Activated gamma-delta T cell treated with anti-CD3 and anti-CD28 coated beads, Interleukin-2, amount 50 U/mL, for 16 hours (primary cell): ENCODE results near the gene HLA-DRB1.
"Not testable (repeated sequence)": the region's sequence is repeated elsewhere in the genome, so short reads cannot be mapped to it uniquely, and the experiment has no call there.

ENCODE experiments used
- DNase-seq: peaks from one replicate; pipeline ENCODE4 v3.0.0-alpha.2; 2020; ENCODE audit warnings: low read depth

Gene HLA-DRB1

DNA sequence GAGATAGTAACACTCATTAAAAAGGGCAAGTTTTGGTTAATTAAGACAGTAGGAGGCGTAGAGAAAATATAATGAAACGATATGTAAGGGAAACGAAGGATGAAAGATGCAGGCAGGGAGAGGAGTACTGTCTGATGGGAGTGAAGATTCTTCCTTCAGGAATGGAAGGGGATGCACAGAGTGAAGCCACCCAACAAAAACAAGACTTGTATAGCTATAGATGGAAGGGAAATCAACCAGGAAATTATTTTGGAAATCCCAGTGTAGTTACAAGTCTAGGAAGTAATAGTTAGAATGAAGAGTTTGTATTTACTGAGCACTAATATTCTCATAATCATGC, 19.7 kb upstream of the HLA-DRB1 start:
- DNase-seq: no peak

DNA sequence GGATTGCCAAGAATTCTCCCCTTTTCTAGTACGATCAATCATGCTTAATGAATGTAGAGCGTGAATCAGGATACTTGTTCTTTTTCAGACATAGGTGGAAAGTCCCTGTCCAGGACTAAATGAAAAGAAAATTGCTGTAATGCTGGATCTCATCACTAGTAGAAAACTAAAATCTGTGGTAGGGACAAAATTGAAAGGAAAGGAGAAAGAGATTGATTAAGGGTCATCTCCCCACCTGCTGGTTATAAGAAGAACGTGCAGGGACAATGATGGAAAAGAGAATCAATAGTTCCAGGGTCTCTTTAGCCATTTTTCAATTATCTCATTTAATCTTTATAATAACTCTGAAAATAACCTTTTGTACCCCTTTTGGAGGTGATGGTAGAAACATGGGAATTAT, 18.7 kb upstream of the HLA-DRB1 start:
- DNase-seq: no peak

DNA sequence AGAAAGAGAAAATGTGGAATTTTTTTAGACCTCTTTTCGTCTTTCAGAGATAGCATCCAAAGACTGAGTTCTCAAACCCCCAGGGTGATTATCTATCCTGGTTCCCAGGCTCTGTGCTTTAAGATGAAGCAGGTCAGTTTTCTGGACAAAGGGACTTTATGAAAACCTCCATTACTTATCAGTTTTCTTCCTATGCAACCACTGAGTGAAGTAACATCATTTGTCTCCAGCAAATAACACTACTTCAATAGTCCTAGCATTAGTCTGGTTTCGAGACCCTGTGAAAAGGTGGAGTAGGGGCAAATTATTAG, 18.3 kb upstream of the HLA-DRB1 start:
- no peak for DNase-seq

DNA sequence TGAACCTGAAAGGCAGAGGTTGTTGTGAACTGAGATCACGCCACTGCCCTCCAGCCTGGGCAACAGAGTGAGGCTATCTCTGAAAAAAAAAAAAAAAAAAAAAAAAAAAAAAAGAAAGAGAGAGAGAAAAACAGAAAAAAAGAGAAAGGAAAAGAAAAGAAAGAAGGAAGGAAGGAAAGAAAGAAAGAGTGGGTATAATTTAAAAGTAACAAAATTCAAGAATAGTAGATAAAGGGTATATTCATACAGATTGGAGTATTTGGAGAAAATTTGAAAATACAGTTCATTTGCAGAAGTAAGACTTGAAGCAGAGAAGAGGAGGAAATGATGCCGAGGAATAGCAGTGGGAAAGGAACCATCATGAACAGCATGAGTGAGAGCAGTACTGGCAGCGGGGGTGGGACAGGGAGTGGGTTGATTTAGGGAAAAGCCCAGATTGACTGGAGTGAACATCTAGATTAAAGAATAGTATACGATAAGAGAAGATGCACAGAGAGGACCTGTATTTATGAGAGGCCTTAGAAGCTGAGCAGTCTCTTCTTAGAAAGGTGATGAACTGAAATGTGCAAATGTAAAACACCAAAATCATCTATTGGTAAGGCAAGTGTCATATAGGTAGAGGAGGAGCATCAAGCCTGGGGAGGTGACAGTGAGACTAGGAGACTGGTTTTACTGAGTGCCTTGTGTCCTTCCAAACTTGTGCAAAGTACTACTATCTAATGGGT, 17.8 kb upstream of the HLA-DRB1 start:
- no peak for DNase-seq

DNA sequence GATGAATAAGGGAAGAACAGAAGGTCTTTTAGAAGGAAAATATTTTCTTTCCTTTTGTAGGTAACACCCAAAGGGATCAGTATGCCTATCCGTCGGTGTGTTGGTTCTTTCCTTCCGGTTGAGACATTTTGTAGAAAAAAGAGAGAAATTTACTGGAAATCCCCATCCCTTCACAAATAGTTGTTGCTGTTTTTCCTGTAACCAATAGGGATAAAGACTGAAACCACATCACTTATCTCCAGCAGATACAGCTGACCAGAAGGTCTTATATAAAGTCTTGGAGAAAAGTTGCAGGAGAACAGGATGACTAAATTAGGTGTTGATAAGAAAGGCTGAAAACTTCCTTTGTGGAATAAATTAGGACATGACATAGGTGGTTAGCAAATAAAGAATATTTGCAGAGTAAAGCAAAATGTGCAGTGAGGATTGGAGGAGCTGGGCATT, 14.8 kb upstream of the HLA-DRB1 start:
- DNase-seq: no peak

DNA sequence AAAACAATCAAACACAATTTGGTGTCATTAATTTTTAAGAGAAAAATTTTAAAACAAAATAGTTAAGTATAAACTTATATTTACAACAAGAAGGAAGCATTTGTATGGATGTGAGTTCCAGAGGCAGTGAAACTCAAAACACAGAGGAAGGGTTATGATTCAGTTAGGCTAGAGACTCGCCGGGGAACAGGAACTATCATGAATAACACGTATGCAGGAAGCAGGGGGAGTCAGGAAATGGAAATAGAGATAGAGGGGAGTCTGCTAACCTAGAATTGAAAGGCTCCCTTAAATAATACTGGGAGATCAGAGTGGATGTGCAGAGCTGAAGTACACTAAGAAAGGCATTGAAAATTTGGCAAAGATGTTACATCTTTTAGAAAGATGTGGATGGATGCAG, 14.2 kb upstream of the HLA-DRB1 start:
- DNase-seq: no peak

DNA sequence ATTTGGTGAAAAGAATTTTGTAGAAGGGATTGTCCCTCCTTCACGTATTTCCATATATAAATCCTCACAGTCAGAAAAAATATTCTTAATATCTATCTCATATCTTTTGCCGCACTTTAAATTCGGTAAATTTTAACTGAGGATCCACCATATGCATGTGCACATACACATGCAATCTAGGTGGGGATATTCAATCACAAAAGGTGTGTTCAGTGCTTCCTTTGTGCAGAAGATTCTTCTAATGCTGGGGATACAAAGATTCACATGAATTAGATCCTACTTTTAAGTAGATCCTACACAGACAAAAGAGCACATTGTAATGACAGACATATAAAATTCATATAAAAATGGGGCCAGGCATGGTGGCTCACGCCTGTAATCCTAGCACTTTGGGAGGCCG, 13.6 kb upstream of the HLA-DRB1 start:
- no peak for DNase-seq

DNA sequence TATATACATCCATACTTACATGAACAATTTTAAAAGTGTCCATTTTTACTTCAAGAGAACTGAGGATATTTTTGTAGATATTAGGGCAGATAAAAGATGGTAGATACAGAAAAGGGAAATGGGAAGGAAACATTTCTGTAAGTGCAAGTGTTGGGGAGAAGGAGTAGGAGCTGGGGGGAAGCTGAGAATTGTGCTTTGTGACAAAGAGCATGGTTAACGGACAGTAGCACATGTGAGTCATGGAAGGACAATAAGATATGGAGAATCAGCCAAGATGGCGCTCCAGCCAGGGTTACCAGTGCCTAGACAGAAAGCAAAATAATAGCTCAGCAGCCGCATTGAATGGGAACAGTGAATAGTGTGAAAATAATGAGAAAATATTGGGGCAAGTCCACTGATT, 12.7 kb upstream of the HLA-DRB1 start:
- DNase-seq: no peak

DNA sequence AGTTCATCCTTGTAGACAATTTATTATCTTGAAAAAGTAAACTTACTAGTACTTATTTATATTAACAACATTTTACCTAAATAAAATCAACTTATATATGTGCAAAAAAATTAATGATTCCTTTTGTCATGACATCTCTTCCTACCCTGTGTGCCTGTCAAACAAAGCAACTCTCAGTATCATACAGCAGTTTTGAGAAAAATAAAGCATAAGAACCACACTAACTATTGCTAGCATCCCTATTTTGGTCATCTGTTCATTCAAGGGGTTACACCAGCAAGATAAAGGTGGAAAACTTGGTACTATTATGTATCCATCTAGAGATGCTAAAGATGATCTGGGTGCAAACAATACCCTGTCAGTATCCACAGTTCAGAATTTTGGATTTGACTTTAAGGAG, 7.4 kb upstream of the HLA-DRB1 start:
- no peak for DNase-seq

DNA sequence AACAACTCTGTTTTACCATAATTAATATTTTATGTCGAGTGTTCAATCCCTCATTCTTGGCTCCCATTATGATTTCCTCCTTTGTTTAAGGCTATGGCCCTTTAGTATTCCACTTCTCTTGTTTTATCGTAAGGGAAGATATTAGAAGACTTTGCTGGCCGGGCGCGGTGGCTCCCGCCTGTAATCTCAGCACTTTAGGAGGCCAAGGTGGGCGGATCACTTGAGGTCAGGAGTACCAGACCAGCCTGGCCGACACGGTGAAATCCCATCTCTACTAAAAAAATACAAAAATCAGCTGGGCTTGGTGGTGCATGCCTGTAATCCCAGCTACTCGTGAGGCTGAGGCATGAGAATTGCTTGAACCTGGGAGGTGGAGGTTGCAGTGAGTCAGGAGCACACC, 1.1 kb upstream of the HLA-DRB1 start:
- not testable (repeated sequence) for DNase-seq

DNA sequence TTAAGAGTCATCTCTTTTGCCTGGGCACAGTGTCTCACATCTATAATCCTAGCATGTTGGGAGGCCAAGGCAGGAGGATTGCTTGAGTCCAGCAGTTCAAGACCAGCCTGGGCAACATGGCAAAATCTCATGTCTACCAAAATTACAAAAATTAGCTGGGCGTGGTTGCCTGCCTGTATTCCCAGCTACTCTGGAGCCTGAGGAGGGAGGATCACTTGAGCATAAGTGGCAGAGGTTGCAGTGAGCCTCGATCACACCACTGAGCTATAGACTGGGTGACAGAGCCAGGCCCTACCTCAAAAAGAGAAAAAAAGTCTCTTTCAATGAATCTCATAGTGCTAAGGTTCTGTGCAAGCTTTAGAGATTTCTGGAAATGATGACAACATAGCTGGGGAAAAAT, 1.5 kb downstream of the HLA-DRB1 start:
- no peak for DNase-seq

DNA sequence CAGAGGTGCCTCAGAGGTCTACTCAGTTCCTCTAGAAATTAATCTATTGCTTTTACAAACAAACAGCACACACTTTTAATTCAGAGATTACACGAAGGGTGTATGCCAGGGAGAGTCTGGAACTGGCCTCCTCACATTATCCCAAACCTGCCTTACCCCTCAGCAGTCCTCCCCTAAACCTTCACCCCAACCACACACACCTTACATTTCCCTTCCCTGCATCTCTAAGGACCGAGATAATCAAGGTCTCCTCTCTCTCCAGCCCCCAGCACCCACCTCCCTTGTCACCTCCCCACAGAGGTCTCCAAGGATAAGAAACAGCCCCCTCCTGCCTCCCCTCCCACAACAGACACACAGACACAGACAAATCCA, 6.1 kb downstream of the HLA-DRB1 start:
- no peak for DNase-seq

DNA sequence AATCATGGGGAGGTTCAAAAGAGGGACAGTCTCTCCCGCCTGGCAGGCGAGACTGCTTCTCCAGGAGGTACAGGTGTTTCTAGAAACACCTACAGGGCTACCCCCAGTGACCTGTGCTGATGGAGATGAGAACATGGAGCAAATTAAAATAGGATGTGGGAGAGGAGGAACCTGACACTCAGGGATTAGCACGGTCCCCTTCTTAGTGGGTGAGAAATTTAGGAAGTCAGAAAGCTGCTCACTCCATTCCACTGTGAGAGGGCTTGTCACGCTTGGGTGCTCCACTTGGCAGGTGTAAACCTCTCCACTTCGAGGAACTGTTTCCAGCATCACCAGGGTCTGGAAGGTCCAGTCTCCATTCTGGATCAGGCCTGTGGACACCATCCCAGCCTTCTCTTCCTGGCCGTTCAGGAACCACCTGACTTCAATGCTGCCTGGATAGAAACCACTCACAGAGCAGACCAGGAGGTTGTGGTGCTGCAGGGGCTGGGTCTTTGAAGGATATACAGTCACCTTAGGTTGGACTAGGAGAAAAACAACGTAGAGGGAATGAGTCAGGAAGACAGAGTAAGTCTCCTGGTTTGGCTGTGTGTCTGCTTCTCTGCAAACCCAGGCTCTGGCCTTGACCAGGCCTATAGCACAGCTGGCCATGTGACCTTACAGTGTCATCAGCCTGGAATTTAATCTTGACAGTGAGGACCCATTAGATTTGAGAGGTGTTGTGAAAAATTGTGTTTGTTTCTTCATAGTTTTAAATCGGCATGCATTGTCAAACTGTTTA, 8.1 kb downstream of the HLA-DRB1 start:
- DNase-seq: no peak

DNA sequence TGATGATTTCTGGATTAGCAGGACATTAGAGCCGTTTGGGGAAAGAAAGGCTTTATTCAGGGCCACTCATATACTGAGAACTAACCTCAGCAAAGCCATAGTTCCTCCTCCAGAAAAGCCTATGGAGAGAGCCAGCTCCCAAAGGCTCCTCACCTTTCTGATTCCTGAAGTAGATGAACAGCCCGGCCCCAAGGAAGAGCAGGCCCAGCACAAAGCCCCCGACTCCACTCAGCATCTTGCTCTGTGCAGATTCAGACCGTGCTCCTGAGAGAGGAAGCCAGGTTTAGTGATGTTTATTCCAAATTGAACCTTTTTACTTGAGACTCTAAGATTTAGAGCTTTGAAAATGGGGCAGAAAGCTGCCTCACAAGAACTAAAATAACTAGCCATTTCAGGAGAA, 9.1 kb downstream of the HLA-DRB1 start:
- no peak for DNase-seq

DNA sequence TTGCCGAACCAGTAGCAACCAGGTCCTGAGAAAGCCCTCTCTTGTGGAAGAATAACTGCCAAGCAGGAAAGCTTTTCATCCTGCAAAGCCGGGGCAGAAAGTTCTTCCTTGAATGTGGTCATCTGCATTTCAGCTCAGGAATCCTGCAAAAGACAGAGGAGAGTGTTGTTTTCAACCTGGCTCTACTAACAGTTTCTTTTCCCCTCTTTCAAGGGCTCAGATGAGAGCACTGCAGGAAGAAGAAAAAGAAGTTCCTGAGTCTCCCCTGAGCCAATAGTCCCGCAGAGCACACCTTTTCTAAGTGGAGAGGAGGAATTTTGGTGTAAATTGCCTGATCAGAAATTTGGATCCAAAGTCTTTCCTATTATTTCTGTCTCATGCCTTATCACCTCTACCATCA, 10.7 kb downstream of the HLA-DRB1 start:
- DNase-seq: no peak

DNA sequence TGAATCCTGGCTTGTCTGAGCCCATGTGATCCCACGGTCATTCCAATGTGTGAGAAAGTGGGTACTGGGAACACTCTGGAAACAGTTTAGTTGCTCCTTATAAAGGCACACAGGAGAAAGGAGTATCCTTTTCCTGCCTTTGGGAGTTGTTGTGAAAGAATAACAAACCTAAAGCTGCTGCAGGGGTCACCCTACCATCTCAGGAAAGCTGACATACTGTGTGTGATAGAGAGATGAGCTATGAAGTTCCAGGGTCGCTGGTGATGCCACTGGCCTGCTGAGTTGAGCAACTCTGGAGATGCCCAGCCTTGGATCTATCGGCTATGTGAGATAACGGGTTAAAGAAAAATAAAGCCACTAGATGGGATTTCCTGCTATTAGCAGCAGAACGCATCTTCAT, 12.2 kb downstream of the HLA-DRB1 start:
- not testable (repeated sequence) for DNase-seq

DNA sequence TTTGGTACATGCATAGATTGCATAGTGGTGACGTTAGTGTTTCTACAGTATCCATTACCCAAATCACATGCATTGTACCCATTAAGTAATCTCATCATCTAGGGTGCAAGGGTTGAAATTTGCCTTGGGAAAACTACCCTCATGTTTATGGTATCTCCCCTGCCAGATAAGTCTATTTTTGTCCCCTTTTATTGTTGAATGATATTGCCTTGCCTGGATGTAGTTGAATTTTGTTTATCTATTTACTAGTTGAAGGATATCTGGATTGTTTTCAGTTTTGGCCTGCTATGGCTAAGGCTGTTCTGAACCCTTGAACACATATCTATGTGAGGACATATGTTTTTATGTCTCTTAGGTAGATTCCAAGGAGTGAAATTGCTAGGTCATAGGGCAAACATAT, 13.4 kb downstream of the HLA-DRB1 start:
- no peak for DNase-seq

DNA sequence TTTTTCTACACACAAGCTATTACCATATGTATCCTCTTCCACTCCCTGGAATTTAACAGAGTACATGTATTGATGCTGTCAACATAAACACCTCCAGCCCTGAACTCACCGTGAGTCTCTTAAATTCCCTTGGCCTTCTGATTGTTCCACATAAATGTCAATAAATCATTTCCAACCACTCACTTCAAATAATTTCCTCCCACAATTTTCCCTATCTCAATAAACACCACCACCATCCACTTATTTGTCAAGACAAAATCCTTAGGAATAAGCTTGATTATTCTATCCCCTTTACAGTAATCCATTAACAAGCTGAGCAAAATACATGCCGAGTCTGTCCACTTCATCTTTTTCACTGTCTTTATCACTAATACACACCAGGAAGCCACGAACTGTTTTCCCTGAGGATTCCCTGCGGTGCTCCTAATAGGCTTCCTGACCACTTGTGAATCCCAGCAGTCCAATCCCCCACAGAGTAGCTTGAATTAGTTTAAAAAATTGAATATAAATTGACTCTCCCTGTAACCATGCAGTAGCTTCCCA, 19.2 kb downstream of the HLA-DRB1 start:
- no peak for DNase-seq

DNA sequence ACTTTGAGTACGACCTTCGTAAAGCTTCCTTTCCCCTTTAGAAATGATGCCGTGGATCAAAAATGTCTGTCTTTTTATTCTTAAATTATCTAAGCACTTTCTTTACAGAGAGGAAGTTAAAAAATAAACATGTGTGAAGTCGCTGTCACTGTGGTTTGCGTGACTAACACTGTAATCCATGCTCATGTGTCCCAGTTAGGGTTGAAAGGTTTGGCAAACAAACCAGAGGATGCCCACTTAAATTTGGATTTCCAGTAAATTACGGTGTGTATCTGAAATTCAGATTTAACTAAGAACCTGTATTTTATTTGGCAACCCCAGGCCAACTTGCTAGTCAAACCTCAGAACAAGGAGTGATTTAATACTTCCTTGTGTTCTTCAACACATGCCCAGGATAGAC, 21.1 kb downstream of the HLA-DRB1 start:
- no peak for DNase-seq

DNA sequence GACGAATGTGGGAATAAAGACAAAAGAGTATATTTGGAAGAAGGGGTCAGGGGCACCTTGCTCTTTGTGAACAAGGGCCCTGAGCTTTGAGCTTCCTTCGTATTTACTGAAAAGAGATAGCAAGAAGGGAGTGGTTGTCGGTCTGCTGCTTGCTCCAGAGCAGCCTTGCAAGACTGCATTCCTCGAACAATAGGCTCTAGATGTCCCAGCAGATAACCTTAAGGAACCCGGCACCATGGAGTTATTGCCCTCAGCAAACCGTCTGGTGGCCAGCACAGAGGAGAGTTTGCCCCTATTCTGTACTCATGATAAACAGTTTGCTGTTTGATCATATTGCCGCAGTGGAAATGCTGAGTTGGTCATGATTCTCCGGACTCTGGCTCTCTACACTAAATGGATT, 22.7 kb downstream of the HLA-DRB1 start:
- no peak for DNase-seq

DNA sequence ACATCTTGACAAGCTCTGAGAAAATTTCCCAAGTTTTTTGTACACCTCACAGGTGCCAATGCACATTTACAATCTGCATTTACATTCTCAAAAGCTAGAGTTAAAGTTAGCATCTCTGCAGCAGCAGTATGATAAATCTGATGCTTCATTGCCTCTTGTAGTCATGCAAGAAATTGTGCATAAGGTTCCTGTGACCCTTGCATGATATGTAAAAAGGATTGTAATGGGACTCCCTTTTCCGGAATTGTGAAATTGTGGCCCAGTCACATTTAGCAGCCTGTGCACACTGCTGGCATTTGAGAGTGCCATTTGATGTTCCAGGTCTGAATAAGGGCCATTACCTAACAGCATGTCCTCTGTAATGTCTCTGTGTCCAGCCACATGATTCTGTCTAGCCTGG, 24.1 kb downstream of the HLA-DRB1 start:
- no peak for DNase-seq

DNA sequence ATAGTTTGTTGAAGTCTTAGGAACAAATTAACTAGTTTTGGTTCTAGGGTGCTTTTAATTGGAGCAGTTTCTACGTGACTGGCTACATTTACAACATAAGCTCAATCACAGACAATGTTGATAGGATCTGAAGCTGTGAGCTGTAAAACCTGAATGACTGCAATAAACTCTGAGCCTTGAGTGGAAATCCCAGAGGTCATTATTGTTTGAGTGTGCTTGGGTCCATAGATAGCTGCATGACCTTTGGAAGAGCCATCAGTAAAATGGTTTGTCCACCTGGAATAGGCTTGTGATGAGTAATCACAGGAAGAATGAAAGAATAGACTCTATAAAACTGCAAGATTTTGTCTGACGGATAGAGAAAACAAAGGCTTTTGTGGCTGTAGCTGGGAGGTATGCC, 26.7 kb downstream of the HLA-DRB1 start:
- no peak for DNase-seq

DNA sequence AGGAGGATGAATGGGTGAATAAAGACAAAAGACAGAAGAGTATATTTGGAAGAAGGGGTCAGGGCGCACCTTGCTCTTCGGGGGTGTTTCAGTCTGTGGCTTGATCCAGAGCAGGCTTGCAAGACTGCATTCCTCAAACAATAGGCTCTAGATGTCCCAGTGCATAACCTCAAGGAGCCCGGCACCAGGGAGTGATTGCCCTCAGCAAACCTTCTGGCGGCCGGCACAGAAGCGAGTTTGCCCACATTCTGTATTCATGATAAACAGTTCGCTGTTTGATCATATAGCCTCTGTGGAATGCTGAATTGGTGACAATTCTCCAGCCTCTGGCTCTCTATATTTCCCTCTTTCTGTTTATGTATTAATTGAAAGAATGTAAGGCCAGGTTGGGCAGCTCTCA, 29.9 kb downstream of the HLA-DRB1 start:
- no peak for DNase-seq
